ENCODE results near the gene DUSP10. TPM values are rescaled to one million over a fixed set of nuclear protein-coding genes. Genes with fewer than 3 reads are reported as not detected.

DUSP10 gene
- total RNA-seq, 3 donors from 2014 or later: 15.5 to 33.2 (median 28.2) TPM

DNA sequence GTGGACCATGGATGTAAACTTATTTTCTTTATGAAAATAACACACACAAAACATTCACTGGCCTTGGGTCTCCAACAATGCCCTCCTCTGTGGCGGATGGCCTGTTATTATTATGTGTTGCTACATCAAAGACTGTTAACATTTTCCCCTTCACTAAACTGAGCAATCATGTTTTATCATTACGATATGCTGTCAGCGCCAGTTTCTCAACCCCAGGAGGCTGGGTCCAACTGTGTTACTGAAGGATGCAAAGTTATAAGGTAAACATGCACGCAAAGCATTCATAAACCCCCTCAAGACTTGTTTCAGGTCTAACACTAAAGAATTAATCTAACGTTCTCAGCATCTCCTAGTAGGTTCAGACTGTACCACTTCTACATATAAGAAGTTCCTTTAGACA, 6.0 kb upstream of the DUSP10 start:
- Histone ChIP-seq H3K27me3 (no peaks in the 10 kb centered on the region), H3K4me1 (no peaks in the 10 kb centered on the region), H3K9me3 (no peaks in the 10 kb centered on the region), H3K27ac (no peak overlapping the region), H3K4me3 (no peak overlapping the region), H3K36me3 (no peaks in the 10 kb centered on the region)
- intact Hi-C loops (cut with DNase I; ENCODE audit: low total_unique reads): no loop called here
- no peak for DNase-seq (ENCODE audit: low spot score in 2 of 2)
- TF ChIP-seq POLR2AphosphoS5 (IDR thresholded peaks at IDR 0.05) (no peak), POLR2A (IDR thresholded peaks at IDR 0.05) (no peak), CTCF (IDR thresholded peaks at IDR 0.05) (no peak)

- intact Hi-C loops (cut with DNase I; ENCODE audit: low total_unique reads): no loop called here
- no peaks in the 10 kb centered on the region for H3K9me3 ChIP-seq
- no peak for TF ChIP-seq POLR2A (IDR thresholded peaks at IDR 0.05)
- no peak for TF ChIP-seq POLR2AphosphoS5 (IDR thresholded peaks at IDR 0.05)
- TF ChIP-seq CTCF (IDR thresholded peaks at IDR 0.05): no peak
- peak overlapping the region; percentile 99 to 100 for H3K27ac ChIP-seq
- no peaks in the 10 kb centered on the region for H3K4me1 ChIP-seq
- peak in 1 of 2 donors; percentile 68 for DNase-seq (ENCODE audit: low spot score in 2 of 2)
- no peaks in the 10 kb centered on the region for H3K36me3 ChIP-seq
- H3K27me3 ChIP-seq: no peaks in the 10 kb centered on the region
- peak overlapping the region; percentile 80 to 83 (median 81) for H3K4me3 ChIP-seq
Observed at GRCh38 chr1:221743416-221744208, 1.7 kb upstream of the DUSP10 start.

GRCh38 chr1:221742555-221743415, 896 bp upstream of the DUSP10 start:
- Histone ChIP-seq H3K27ac (peak overlapping the region; percentile 99 to 100), H3K9me3 (no peaks in the 10 kb centered on the region), H3K4me1 (no peaks in the 10 kb centered on the region), H3K36me3 (no peaks in the 10 kb centered on the region), H3K4me3 (peak overlapping the region; percentile 80 to 83 (median 81)), H3K27me3 (no peaks in the 10 kb centered on the region)
- DNase-seq (ENCODE audit: low spot score in 2 of 2): peak; percentile 84 to 87
- intact Hi-C loops (cut with DNase I; ENCODE audit: low total_unique reads): no loop called here
- peak in 2 of 3 donors; percentile 19 to 37 for TF ChIP-seq CTCF (IDR thresholded peaks at IDR 0.05)
- TF ChIP-seq POLR2AphosphoS5 (IDR thresholded peaks at IDR 0.05): peak; percentile 34 to 74 (median 55)
- no peak for TF ChIP-seq POLR2A (IDR thresholded peaks at IDR 0.05)

GRCh38 chr1:221740993-221741702, 741 bp downstream of the DUSP10 start:
- intact Hi-C loops (cut with DNase I; ENCODE audit: low total_unique reads): no loop called here
- TF ChIP-seq POLR2AphosphoS5 (IDR thresholded peaks at IDR 0.05): peak in 1 of 3 donors; percentile 23
- TF ChIP-seq CTCF (IDR thresholded peaks at IDR 0.05): no peak
- H3K4me1 ChIP-seq: no peaks in the 10 kb centered on the region
- DNase-seq (ENCODE audit: low spot score in 2 of 2): peak; percentile 39 to 52
- H3K9me3 ChIP-seq: no peaks in the 10 kb centered on the region
- H3K27ac ChIP-seq: peak overlapping the region; percentile 99 to 100
- no peaks in the 10 kb centered on the region for H3K36me3 ChIP-seq
- no peaks in the 10 kb centered on the region for H3K27me3 ChIP-seq
- peak overlapping the region; percentile 80 to 83 (median 81) for H3K4me3 ChIP-seq
